ENCODE measurements around the gene PAM.
"Not testable (repeated sequence)": the region's sequence is repeated elsewhere in the genome, so short reads cannot be mapped to it uniquely, and the experiment has no call there.

The PAM gene

DNA sequence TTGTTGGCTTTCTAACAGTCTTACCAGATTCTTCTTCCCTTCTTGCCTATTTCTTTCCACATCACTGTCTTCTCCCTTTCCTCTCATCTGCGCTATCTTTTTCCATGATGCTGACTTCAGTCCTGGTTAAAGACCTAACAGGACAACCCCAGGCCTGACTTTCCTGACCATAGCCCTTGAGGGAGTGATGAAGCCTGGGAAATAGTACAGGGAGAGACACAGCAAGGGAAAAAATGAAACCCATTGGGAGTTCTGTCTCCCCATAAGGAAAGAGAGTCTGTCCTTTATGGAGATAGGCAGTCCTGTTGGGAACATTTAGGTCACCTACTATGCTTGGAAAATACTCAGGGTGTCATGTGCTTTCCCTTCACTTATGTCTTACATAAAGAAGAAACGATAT lies 272.2 kb downstream of the PAM start:
- TF ChIP-seq TAF1 (IDR thresholded peaks at IDR 0.05; ENCODE audit: borderline replicate concordance, low read depth, low read length) (no peak), POLR2AphosphoS5 (IDR thresholded peaks at IDR 0.05; ENCODE audit: low read depth, low read length) (no peak), POLR2A (IDR thresholded peaks at IDR 0.05; ENCODE audit: low read depth, low read length) (no peak)

DNA sequence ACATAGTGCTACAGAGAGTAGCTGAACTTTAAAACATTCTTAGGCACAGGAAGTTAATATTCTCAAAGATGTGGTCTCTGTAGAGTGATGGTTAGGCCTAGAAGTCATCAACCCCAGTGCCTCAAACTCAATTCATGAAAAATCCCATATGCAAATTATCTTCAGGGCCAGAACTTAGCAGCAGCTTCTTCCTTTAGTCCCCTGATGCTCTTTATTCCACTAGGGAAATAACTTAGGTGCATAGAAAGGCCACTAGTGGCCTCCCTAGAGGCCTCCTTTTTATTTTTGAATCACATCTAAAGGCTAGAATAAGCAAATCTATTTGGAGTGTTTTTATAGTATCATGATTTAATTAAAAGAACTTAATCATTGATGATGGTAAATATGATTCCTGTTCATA lies 276.5 kb downstream of the PAM start:
- FAIRE-seq (no peak), DNase-seq (ENCODE audit: insufficient read length) (no peak)
- TF ChIP-seq TAF1 (IDR thresholded peaks at IDR 0.05; ENCODE audit: borderline replicate concordance, low read depth, low read length) = no peak
- TF ChIP-seq POLR2A (IDR thresholded peaks at IDR 0.05; ENCODE audit: low read depth, low read length) = no peak
- TF ChIP-seq POLR2AphosphoS5 (IDR thresholded peaks at IDR 0.05; ENCODE audit: low read depth, low read length) = no peak

More for the DNA sequence above, 272.2 kb downstream of the PAM start:
- no peak for FAIRE-seq
- DNase-seq (ENCODE audit: insufficient read length) = no peak

DNA sequence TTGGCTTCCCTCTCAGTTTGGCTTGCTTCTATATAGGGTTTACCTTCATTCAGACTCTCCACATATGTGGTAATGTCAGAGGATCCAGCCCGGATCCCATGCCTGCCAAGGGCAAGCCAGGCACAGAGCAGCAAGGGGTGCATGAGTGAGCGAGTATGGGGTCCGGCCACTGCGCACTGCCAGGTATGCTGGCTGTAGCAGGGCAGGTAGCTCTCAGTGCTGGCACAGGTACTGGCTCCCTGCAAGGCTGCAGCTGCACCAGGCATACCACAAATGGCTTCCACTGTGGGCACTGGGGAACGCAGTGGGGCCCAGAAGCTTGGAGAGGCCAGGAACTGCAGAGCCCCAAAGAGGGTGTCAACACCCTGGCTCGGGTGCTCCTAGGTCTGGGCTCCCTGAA lies 278.6 kb downstream of the PAM start:
- TF ChIP-seq POLR2AphosphoS5 (IDR thresholded peaks at IDR 0.05; ENCODE audit: low read depth, low read length) (no peak), TAF1 (IDR thresholded peaks at IDR 0.05; ENCODE audit: borderline replicate concordance, low read depth, low read length) (no peak), POLR2A (IDR thresholded peaks at IDR 0.05; ENCODE audit: low read depth, low read length) (no peak)

DNA sequence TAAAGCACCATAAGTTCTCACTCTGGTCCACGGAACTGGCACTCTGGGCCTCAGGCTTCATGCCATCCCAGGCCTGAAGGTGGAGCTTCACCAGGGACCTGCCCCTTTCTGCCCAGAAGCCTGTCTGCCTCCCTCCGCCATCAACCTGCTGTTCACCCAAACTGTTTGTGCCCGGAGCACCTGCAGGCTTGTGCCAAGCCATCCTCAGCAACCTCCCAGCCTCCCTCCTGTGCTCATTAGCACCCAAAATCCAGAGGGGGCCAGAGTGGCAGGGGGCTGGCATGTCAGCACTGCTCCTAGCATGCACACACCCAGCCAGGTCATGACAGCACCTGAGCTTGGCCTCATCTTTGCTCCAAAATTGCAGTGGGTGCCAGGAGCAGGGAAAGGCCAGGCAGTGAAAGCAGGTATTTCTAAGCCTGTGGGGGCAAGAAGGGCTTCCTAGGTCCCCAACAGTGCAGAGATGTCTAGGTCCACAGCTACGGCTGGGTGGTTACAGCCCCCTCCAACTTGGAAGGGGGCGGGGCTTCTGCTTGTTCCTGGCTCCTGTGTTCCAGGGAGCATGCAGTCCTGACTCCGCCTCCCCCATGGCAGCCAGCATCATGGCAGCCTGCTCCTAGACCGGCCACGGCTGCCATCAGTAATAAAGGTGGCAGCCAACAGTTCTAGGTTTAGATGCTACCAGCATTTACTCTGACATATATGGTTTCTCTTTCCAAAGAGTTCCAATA lies 279.7 kb downstream of the PAM start:
- DNase-seq (ENCODE audit: insufficient read length) (no peak), FAIRE-seq (no peak)
- TF ChIP-seq POLR2A (IDR thresholded peaks at IDR 0.05; ENCODE audit: low read depth, low read length) (no peak), TAF1 (IDR thresholded peaks at IDR 0.05; ENCODE audit: borderline replicate concordance, low read depth, low read length) (no peak), POLR2AphosphoS5 (IDR thresholded peaks at IDR 0.05; ENCODE audit: low read depth, low read length) (no peak)

More for the DNA sequence above, 278.6 kb downstream of the PAM start:
- no peak for DNase-seq (ENCODE audit: insufficient read length)
- peak; percentile 65 for FAIRE-seq

DNA sequence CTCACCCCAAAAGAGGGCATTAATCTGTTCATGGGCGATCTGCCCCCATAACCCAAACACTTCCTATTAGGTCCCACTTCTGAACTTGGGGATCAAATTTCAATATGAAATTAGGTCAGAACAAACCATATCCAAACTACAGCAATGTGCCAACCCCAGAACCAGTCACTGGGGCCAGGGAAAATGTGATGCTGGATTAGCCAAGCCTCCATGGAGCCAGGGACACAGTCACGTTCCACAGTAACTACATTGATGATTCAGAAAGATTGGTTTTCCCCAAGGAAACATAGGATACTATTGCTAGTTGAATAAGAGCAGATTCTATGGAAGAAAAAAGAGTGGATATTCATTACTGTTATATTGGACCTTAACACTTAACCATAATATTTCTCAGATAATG lies 280.6 kb downstream of the PAM start:
- DNase-seq (ENCODE audit: insufficient read length) = no peak
- no peak for TF ChIP-seq TAF1 (IDR thresholded peaks at IDR 0.05; ENCODE audit: borderline replicate concordance, low read depth, low read length)
- no peak for TF ChIP-seq POLR2AphosphoS5 (IDR thresholded peaks at IDR 0.05; ENCODE audit: low read depth, low read length)
- TF ChIP-seq POLR2A (IDR thresholded peaks at IDR 0.05; ENCODE audit: low read depth, low read length) = no peak
- FAIRE-seq = no peak

DNA sequence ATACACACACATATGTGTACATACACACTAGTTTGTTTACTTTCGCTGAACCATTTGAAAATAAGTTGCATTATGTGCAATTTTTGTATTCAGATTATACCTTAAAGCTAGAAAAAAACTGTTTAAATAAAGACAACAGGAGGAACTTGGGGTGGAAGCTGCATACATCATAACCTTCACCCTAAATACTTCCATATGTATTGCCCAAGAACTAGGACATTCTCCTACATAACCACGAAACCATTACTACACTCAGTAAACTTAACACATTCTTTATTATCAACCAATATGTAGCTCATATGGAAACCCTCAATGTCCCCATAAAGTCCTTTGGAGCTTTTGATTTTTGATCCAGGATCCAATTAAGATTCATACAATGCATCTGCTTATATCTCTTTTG lies 281.5 kb downstream of the PAM start:
- TF ChIP-seq POLR2AphosphoS5 (IDR thresholded peaks at IDR 0.05; ENCODE audit: low read depth, low read length) (no peak), TAF1 (IDR thresholded peaks at IDR 0.05; ENCODE audit: borderline replicate concordance, low read depth, low read length) (no peak), POLR2A (IDR thresholded peaks at IDR 0.05; ENCODE audit: low read depth, low read length) (no peak)
- DNase-seq (ENCODE audit: insufficient read length) (no peak), FAIRE-seq (no peak)

DNA sequence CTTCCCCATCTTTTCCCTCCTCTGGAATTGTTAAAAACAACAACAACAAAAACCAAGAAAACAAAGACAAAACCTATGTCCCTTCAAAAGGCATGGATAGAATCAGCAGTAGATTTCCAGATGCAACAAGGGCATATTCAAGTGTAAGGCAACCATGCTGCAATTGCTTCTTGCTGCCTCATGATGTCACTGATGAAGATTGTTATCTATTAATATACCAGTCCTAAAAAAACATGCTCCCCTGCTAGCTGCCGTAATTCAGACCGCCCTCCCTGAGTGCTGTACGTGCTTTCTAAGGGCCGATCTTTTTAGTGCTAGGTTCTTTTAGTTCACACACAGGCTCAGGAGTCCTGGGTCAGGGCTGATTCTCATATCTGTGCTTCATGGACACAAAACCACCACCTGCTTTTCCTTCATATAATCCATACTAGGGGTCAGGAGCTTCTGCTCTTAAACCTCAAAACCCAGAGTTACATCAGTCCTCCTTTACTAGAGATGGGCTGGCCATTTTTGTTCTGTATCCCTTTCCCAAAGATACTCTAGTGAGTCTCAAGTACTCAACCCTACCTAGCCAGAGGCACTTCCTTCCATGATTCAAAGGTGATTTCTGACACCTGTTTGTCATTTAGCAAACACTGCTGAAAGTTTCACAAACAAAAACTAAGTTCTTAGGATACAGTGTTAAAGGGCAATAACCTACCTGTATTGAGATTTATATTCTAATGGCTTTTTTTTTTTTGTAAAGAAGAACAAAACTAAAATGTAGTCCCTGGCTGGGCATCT lies 282.8 kb downstream of the PAM start:
- FAIRE-seq (no peak), DNase-seq (ENCODE audit: insufficient read length) (no peak)
- no peak for TF ChIP-seq POLR2AphosphoS5 (IDR thresholded peaks at IDR 0.05; ENCODE audit: low read depth, low read length)
- no peak for TF ChIP-seq POLR2A (IDR thresholded peaks at IDR 0.05; ENCODE audit: low read depth, low read length)
- no peak for TF ChIP-seq TAF1 (IDR thresholded peaks at IDR 0.05; ENCODE audit: borderline replicate concordance, low read depth, low read length)

DNA sequence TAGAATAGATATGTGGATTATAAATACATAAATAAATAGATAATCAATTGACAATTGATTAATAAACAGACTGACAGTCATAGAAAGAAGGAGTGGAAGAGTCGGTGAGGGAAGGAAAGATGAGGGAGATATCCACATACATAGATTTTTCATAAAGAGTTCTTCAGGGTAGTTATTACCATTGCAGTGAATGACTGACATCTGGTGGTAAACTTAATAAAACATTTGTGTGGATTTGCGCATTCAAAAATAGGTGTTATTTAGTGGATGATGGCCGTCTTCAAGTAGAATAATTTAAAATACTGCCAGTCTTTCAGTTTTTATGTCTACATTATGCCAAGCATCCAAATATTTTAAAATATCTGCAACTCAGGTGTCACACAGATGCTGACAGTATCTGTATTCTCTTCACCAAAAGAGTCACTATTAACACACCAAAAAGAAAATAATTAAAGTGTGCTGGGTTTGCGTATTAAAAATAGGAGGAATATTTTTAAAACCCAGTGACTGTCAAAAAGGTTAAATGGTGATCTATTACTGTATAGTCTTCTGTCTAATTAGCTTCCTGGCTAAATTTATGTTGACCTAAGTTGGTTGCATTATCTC lies 286.1 kb downstream of the PAM start:
- TF ChIP-seq POLR2A (IDR thresholded peaks at IDR 0.05; ENCODE audit: low read depth, low read length) = no peak
- TF ChIP-seq POLR2AphosphoS5 (IDR thresholded peaks at IDR 0.05; ENCODE audit: low read depth, low read length) = no peak
- no peak for TF ChIP-seq TAF1 (IDR thresholded peaks at IDR 0.05; ENCODE audit: borderline replicate concordance, low read depth, low read length)
- DNase-seq (ENCODE audit: insufficient read length) (no peak), FAIRE-seq (peak; percentile 5)

DNA sequence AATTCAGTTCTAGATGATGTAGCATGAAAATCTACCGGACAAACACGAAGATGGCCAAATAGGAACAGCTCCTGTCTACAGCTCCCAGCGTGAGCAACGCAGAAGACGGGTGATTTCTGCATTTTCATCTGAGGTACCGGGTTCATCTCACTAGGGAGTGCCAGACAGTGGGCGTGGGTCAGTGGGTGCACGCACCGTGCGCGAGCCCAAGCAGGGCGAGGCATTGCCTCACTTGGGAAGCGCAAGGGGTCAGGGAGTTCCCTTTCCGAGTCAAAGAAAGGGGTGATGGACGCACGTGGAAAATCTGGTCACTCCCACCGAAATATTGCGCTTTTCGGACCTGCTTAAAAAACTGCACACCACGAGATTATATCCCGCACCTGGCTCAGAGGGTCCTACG lies 291.6 kb downstream of the PAM start:
- not testable (repeated sequence) for FAIRE-seq; DNase-seq (ENCODE audit: insufficient read length)

DNA sequence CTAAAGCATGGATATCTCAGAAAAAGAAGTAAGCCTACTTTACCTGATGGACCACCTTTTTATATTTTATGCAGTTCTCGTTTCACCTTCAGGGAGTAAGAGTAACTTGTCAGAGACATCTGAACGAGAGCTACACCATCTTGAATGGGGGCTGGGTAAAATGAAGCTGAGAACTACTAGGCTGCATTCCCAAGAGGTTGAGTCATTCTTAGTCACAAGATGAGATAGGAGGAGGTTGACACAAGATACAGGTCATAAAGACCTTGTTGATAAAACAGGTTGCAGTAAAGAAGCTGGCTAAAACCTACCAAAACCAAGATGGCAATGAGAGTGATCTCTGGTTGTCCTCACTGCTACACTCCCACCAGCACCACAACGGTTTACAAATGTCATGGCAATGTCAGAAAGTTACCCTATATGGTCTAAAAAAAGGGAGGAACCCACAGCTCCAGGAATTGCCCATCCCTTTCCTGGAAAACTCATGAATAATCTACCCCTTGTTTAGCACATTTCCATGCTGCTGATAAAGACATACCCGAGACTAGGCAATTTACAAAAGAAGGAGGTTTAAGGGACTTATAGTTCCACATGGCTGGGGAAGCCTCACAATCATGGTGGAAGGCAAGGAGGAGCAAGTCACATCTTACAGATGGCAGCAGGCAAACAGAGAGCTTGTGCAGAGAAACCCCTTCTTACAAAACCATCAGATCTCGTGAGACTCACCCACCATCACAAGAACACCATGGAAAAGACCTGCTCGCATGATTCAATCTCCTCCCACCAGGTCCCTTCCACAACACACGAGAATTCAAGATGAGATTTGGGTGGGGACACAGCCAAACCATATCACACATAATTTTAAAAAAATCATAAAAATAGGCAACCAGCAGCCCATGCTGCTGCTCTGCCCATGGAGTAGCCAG lies 302.4 kb downstream of the PAM start:
- FAIRE-seq (no peak), DNase-seq (ENCODE audit: insufficient read length) (no peak)
- TF ChIP-seq TAF1 (IDR thresholded peaks at IDR 0.05; ENCODE audit: borderline replicate concordance, low read depth, low read length) (no peak), POLR2A (IDR thresholded peaks at IDR 0.05; ENCODE audit: low read depth, low read length) (no peak), POLR2AphosphoS5 (IDR thresholded peaks at IDR 0.05; ENCODE audit: low read depth, low read length) (no peak)

DNA sequence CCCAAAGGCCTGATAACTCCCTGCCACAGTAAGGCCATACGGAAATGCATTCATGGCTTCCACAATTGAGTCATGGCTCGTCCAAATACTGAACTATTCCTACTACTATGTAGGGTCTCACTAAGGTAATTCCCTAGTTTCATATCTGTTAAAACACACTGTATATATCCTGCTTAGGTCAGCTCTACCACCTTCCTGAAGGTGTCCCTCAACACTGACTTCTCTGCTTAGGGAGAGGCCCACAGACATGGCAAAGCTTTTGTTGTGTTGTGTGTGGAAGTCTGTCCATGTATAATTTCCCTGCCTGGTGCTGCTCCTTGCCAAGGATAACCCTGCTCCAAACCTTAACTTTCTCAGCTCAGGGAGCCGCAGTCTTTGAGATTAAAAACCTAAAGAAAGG lies 304.4 kb downstream of the PAM start:
- no peak for DNase-seq (ENCODE audit: insufficient read length)
- no peak for TF ChIP-seq TAF1 (IDR thresholded peaks at IDR 0.05; ENCODE audit: borderline replicate concordance, low read depth, low read length)
- TF ChIP-seq POLR2AphosphoS5 (IDR thresholded peaks at IDR 0.05; ENCODE audit: low read depth, low read length) = no peak
- no peak for TF ChIP-seq POLR2A (IDR thresholded peaks at IDR 0.05; ENCODE audit: low read depth, low read length)
- FAIRE-seq = no peak

Data from GM12892 (cell line).